Right cardiac atrium (tissue), 5 donors: ENCODE measurements around the gene PRDM10. TPM values are rescaled to one million over a fixed set of nuclear protein-coding genes. Genes with fewer than 3 reads are reported as not detected.

Source experiments
- ATAC-seq, 2 donors: fragments of 200-7000 bp; cut with Tn5 transposase; one replicate each; pipeline versions ENCODE4 v1.8.0 to v1.9.1; 2020; ENCODE audit warnings: moderate library complexity in 2 of 2, mild to moderate bottlenecking in 1 of 2
- DNase-seq, 3 donors: peaks; one replicate each; pipeline ENCODE4 v3.0.0-alpha.2; 2020
- H3K27ac ChIP-seq: one replicate; pipeline ENCODE4 v1.5.1; 2013; ENCODE audit warnings: mild to moderate bottlenecking, low read length, control low read depth, moderate library complexity
- H3K27me3 ChIP-seq: one replicate; pipeline ENCODE4 v1.6.1; 2013; ENCODE audit not compliant: control insufficient read depth, insufficient read depth
- H3K4me1 ChIP-seq: one replicate; pipeline ENCODE4 v1.6.1; 2013; ENCODE audit warnings: low read length; ENCODE audit not compliant: control insufficient read depth, insufficient read depth
- H3K4me3 ChIP-seq: one replicate; pipeline ENCODE4 v1.5.1; 2013; ENCODE audit warnings: low read length, control low read depth
- H3K9me3 ChIP-seq: one replicate; pipeline ENCODE4 v1.6.1; 2013; ENCODE audit warnings: low read length; ENCODE audit not compliant: control insufficient read depth
- WGBS: extraction: QIAGEN DNeasy Blood & Tissue Kit; methylation state at CpG from one replicate; pipeline ENCODE4 v1.1.7; 2013; 5-methylcytosine and 5-hydroxymethylcytosine counted together
- intact Hi-C, 4 donors: fragments of 100-400 bp; cut with DNase I; formaldehyde crosslinking; loops; one replicate each; pipeline versions ENCODE4 v1.11.0 to v1.14.0; 2022 to 2023
- polyA plus RNA-seq: library from polyadenylated mRNA; stranded (reverse); fragments of 200-250 nt; gene quantifications from one replicate; pipeline ENCODE4 v1.2.3, GENCODE V29; 2013
- total RNA-seq, 4 donors: library from RNA; stranded (reverse); fragmentation: NEBNext Ultra II Directional; extraction: Animal tissue kit (Norgen Biotek cat#: 25700); gene quantifications; one replicate each; pipeline ENCODE4 v1.2.1, GENCODE V29; 2021
- donor health status: healthy with polysubstance abuse.
- donor health status: DM: no; HTN: yes; CAD: no.
- donor health status: DM: no; HTN: no; CAD: no.
- donor health status: DM: no; HTN: yes; CAD: no; lungs with severe emphysema.
- donor health status: DM: yes; HTN: yes; CAD: no.

Gene PRDM10
- total and polyA plus RNA-seq, 5 donors: 1.6 to 7.2 (median 6.1) TPM

DNA sequence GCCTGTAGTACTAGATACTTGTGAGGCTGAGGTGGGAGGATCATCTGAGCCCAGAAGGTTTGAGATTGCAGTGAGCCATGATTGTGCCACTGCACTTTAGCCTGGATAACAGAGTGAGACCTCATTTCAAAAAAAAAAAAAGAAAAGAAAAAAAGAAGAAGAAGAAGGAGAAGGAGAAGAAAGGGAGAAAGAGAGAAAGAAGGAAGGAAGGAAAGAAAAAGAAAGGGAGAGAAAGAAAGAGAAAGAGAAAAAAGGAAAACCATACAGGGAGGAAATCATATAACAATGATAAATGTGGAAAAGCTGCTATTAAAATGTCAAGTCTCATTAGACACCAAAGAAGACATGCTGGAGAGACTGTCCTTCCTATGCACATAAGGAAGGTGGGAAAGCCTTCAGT, 5.7 kb upstream of the PRDM10 start:
- Histone ChIP-seq H3K4me1 (no peaks in the 10 kb centered on the region), H3K27ac (no peak overlapping the region), H3K27me3 (no peaks in the 10 kb centered on the region), H3K4me3 (no peak overlapping the region), H3K9me3 (no peaks in the 10 kb centered on the region)
- no peak for ATAC-seq
- DNase-seq: no peak
- intact Hi-C loops: loop anchor here in 2 of 4 donors (10.0 kb wide), 3 partner anchors 116 to 306 kb away; partner anchors contain the start of gene ZBTB44 (in 1 of the 2)

DNA sequence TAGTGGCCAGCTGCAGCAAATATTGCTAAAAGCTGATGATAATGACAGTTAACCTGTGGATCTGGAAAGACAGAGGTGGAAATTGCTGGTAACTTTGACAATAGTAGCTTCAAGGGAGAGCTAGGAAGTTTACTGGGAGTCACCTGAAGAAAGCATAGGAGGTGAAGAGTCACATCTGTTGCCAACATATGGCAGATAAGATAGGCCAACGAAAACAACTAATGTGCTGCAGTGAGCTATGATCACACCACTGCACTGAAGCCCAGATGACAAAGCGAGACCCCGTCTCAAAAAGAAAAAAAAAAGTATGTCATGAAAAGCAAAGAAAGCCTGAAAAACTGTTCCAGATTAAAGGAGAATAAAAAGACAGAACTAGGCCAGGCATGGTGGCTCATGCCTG, 4.3 kb upstream of the PRDM10 start:
- Histone ChIP-seq H3K4me1 (no peaks in the 10 kb centered on the region), H3K27me3 (no peaks in the 10 kb centered on the region), H3K4me3 (no peak overlapping the region), H3K27ac (no peak overlapping the region), H3K9me3 (no peaks in the 10 kb centered on the region)
- intact Hi-C loops: loop anchor here in 2 of 4 donors (10.0 kb wide), 3 partner anchors 118 to 308 kb away; partner anchors contain the start of gene ZBTB44 (in 1 of the 2)
- no peak for ATAC-seq
- no peak for DNase-seq
- 80% methylated on average over 3 of the region's 3 CpGs for WGBS

DNA sequence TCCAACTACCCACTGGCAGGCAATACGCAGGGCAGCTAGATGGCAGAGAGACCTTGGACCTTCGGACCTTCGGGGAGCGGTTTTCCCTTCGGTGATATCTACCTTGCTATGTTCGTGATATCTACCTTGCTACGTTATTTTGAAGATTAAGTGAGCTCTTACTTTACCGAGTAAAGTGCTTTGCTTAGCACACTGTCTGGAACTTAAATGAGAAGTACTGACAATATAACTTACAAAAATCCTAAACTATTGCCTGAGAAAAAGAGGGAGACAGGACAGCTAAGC, 1.0 kb upstream of the PRDM10 start:
- WGBS: 5% methylated on average over 8 of the region's 8 CpGs
- no peak for ATAC-seq
- intact Hi-C loops: loop anchor here in 3 of 4 donors (5.0 to 10.0 kb wide), 4 partner anchors 64 to 311 kb away; partner anchors contain the start of genes APLP2 (in 2 of the 3) and ZBTB44 (in 1 of the 3)

DNA sequence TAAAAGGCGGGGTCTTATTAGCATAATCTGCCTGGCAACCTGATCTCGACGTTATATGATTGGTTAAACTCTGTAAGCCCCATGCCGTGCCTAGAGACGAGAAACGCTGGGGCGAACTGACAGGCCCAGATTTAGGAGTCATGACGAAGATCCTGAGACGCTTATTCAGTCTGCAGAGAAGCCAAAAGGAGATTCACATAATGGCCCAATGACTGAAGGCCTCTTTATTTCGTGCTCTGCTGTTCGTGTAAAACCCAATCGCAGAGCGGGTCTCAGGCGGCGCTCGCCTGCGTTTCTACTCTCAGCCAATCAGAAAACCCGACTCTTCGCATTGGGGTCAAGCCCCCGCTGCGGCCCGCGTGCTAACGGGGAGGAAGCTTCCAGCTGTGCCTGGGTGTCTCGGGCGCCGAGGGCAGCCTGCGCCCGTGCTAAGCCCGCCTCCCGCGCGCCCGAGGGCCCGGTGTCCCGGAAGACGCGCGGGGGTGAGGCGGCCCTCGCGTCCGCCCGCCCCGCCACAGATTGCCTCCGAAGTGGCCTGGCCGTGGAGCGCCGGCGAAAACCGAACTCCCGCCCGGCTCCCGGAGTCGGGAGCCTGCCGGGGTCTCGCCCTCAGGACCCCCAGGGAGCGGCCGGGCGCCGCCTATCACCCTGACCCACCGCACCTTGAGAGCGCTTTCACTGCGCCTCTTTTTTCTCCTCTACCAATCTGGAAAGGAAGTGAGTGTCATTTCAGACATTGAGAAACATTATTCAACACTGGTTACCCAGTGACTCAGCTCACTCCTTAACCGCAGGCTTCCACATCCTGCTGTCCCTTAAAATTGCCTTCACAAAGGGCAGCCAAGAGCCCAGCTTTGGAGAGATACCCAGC, 446 bp upstream of the PRDM10 start:
- Histone ChIP-seq H3K27me3 (no peaks in the 10 kb centered on the region), H3K27ac (peak overlapping the region; percentile 90), H3K9me3 (no peaks in the 10 kb centered on the region), H3K4me1 (no peaks in the 10 kb centered on the region), H3K4me3 (peak overlapping the region; percentile 88)
- DNase-seq (peak; percentile 94 to 97 (median 97)), ATAC-seq (peak; percentile 94 to 95)
- intact Hi-C loops: loop anchor here in 3 of 4 donors (5.0 to 10.0 kb wide), 4 partner anchors 64 to 312 kb away; partner anchors contain the start of genes APLP2 (in 2 of the 3) and ZBTB44 (in 1 of the 3)
- whole genome bisulfite sequencing: under 1% methylated on average over 65 of the region's 65 CpGs

More for the DNA sequence above, 1.0 kb upstream of the PRDM10 start:
- no peak for DNase-seq
- no peaks in the 10 kb centered on the region for H3K27me3 ChIP-seq
- no peaks in the 10 kb centered on the region for H3K9me3 ChIP-seq
- no peaks in the 10 kb centered on the region for H3K4me1 ChIP-seq
- H3K4me3 ChIP-seq: peak overlapping the region; percentile 88
- H3K27ac ChIP-seq: peak overlapping the region; percentile 90

DNA sequence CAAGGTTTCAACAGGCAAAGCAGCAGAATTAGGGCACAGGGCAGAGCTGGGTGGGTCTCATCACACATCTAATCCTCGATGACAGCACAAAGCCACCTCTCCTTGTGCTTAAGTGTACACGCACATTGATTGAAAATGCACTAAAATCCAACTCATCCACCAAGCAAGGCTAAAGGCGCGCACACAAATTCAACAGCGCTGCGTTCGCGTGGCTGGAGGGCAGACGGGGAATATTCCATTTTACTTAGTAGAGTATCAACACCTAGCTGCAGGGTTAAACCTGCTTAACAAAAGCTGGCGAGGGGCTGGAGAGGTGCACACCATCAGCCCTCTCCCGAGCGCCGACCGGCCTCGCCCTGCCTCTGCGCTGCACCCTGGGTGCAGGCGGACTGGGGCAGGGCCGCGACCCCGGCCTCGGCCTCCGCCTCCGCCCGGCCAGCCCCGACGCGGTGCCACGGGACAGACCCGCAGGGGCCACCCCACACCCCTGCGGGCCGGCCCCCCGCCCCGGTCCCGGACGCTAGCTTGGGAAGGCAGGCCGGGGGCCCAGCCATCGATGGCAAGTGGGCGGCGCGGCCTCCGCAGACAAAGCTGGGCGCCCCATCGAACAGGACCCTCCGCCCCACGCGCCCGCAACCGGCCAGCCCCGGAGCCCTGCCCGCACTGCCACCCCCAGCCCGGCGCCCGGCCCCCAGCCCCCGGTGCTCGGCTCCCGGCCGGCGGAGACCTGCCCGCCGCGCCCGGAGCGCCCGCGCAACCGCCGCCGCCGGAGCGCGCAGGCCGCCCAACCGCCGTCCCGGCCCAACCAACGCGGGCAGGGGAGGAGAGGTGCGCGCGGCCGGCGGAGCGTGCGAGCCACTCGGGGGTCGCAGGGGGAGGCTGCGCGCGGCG, 929 bp downstream of the PRDM10 start:
- H3K9me3 ChIP-seq: no peaks in the 10 kb centered on the region
- H3K4me1 ChIP-seq: peaks cover 1% of the 10 kb centered on the region
- DNase-seq: peak in 2 of 3 donors; percentile 49 to 76
- WGBS: under 1% methylated on average over 90 of the region's 90 CpGs
- H3K27ac ChIP-seq: peak overlapping the region; percentile 90
- intact Hi-C loops: loop anchor here in 3 of 4 donors (5.0 to 10.0 kb wide), 4 partner anchors 66 to 313 kb away; partner anchors contain the start of genes APLP2 (in 2 of the 3) and ZBTB44 (in 1 of the 3)
- peak; percentile 42 to 56 for ATAC-seq
- H3K27me3 ChIP-seq: no peaks in the 10 kb centered on the region
- peak overlapping the region; percentile 88 for H3K4me3 ChIP-seq

DNA sequence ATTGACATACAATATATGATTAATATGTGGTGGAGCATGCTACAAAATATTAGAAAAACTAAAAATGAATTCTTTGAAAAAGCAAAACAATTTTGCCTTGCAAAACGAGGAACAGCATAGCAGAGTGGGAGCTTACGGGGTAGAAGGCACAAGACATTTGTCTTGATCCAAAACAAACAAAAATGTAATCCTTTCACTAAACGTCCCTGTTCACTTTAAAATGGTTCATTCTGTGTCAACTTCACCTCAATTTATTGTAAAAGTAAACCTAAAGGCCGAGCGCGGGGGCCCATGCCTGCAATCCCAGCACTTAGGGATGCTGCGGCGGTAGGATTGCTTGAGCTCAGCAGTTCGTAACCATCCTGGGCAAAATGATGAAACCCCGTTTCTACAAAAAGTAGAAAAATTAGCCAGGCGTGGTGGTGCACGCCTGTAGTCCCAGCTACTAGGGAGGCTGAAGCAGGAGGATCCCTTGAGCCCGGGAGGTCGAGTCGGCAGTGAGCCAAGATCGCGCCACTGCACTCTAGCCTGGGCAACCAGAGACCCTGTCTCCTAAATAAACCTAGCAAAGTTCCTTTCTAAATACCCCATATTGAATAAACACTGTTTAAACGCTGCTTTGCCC, 2.0 kb downstream of the PRDM10 start:
- H3K4me1 ChIP-seq: peaks cover 4% of the 10 kb centered on the region
- WGBS: 90% methylated on average over 18 of the region's 18 CpGs
- no peaks in the 10 kb centered on the region for H3K27me3 ChIP-seq
- H3K27ac ChIP-seq: no peak overlapping the region
- DNase-seq (no peak), ATAC-seq (no peak)
- no peaks in the 10 kb centered on the region for H3K9me3 ChIP-seq
- no peak overlapping the region for H3K4me3 ChIP-seq
- intact Hi-C loops: loop anchor here in 3 of 4 donors (5.0 to 10.0 kb wide), 4 partner anchors 67 to 314 kb away; partner anchors contain the start of genes APLP2 (in 2 of the 3) and ZBTB44 (in 1 of the 3)

DNA sequence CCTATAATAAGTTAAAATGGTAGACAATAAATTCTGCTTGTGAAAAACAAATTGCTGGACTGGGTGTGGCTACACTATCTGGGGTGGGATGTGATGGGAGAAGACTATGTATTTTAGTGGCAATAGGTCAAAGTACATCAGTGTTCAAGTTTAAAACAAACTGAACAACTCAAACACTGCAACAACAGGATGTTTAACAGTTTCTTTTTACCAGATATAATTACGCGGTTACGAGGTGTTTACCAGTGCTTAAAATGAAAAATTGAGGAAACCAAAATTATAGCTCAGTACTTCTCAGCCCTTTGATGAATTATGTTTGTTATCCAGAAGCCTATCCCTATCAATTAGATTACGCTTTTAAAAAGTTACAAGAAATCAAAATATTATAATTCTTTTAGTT, 3.2 kb downstream of the PRDM10 start:
- intact Hi-C loops: no loop called here
- Histone ChIP-seq H3K27me3 (no peaks in the 10 kb centered on the region), H3K4me1 (peaks cover 4% of the 10 kb centered on the region)

DNA sequence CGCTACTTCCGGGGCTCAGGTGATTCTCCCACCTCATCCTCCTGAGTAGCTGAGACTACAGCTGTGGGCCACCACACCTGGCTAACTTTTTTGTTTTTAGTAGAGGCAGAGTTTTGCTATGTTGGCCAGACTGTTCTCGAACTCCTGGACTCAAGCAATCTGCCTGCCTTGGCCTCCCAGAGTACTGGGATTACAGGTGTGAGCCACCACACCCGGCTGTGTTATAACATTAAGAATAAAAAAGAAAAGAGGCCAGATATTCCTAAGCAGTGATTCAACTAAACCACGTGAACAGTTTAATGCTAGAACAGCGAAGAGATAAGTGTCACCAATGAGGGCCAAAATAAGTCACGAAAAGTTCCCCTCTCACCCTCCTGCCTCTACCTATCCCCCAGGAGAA, 3.7 kb downstream of the PRDM10 start:
- DNase-seq (no peak), ATAC-seq (no peak)
- H3K4me1 ChIP-seq: peaks cover 4% of the 10 kb centered on the region
- no peak overlapping the region for H3K4me3 ChIP-seq
- H3K9me3 ChIP-seq: no peaks in the 10 kb centered on the region
- H3K27ac ChIP-seq: no peak overlapping the region
- H3K27me3 ChIP-seq: no peaks in the 10 kb centered on the region
- intact Hi-C loops: no loop called here
- WGBS: 96% methylated on average over 7 of the region's 7 CpGs

More for the DNA sequence above, 3.2 kb downstream of the PRDM10 start:
- WGBS: 97% methylated on average over 4 of the region's 4 CpGs
- Histone ChIP-seq H3K9me3 (no peaks in the 10 kb centered on the region), H3K27ac (no peak overlapping the region), H3K4me3 (no peak overlapping the region)
- DNase-seq (no peak), ATAC-seq (no peak)

DNA sequence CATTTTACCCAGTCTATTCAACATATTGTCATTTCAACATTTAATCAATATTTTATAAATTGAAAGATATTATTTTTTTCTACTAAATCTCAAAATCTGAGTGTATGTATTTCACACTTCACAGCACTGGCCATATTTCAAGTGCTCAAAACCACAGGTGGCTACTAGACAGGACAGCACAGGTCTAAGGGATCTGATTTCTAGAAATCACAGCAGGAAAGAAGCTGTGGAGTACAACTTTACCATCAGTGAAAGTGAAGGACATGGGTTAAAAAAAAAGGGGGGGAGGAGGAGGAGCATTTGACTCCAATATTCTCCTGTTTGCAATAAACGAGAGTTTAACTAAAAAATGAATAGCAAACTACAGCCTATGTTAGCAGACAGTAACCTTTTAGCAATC, 4.5 kb downstream of the PRDM10 start:
- no peaks in the 10 kb centered on the region for H3K27me3 ChIP-seq
- intact Hi-C loops: no loop called here
- no peaks in the 10 kb centered on the region for H3K9me3 ChIP-seq
- WGBS: 45% methylated on average over 1 of the region's 1 CpG
- H3K4me1 ChIP-seq: peaks cover 4% of the 10 kb centered on the region
- no peak overlapping the region for H3K27ac ChIP-seq
- ATAC-seq (no peak), DNase-seq (no peak)
- no peak overlapping the region for H3K4me3 ChIP-seq

DNA sequence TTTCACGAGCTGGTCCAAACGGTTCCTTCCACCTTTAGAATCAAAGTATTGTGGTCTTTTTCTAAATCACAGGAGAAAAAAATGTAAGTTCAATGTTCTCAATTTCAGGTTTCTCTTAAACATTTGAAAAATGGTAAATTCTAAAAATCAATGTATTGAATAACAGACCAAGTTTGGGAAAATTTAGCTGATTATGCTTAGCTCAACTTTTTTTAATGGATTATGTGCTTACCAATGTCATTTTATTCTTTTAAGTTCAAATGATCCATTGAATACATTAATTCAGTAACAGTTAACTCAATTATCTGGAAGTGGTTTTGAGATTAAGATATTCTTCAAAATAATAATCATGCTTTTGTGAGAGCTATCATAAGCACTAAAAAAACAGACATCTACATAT, 5.1 kb downstream of the PRDM10 start:
- peaks cover 4% of the 10 kb centered on the region for H3K4me1 ChIP-seq
- no peak overlapping the region for H3K27ac ChIP-seq
- no peaks in the 10 kb centered on the region for H3K27me3 ChIP-seq
- intact Hi-C loops: no loop called here
- no peak overlapping the region for H3K4me3 ChIP-seq
- DNase-seq (no peak), ATAC-seq (no peak)
- H3K9me3 ChIP-seq: no peaks in the 10 kb centered on the region
- WGBS: 88% methylated on average over 2 of the region's 2 CpGs
